CD14-positive monocyte (primary cell): Measurements from ENCODE around the gene TXNRD2. TPM values are rescaled to one million over a fixed set of nuclear protein-coding genes. Genes with fewer than 3 reads are reported as not detected.

Experiments used
- DNase-seq, 3 donors: peaks; one replicate each; pipeline ENCODE4 v3.0.0-alpha.2; 2011 to 2022
- H2AFZ ChIP-seq: 2 replicates; pipeline ENCODE4 v1.6.0; 2012; ENCODE audit warnings: mild to moderate bottlenecking, low read depth, low read length, inconsistent platforms; ENCODE audit not compliant: insufficient read depth, poor library complexity, severe bottlenecking
- H3K27ac ChIP-seq, 2 donors: 1 replicate in 1 of 2; 2 replicates in 1 of 2; pipeline ENCODE4 v1.5.1; 2012 to 2013; ENCODE audit warnings: low read length in 2 of 2, control low read depth in 1 of 2, inconsistent platforms in 1 of 2, low read depth in 1 of 2, mild to moderate bottlenecking in 1 of 2
- H3K27me3 ChIP-seq, 2 donors: one replicate each; pipeline versions ENCODE4 v1.6.0 to v1.6.1; 2011 to 2013; ENCODE audit warnings: low read length in 2 of 2; ENCODE audit not compliant: control insufficient read depth in 2 of 2, insufficient read depth in 2 of 2
- H3K36me3 ChIP-seq, 2 donors: replicated peaks in 1 of 2; 1 replicate in 1 of 2; 2 replicates in 1 of 2; pipeline versions ENCODE4 v1.5.1 to v1.6.1; 2012 to 2013; ENCODE audit warnings: low read length in 2 of 2, control low read depth in 1 of 2, inconsistent platforms in 1 of 2, mild to moderate bottlenecking in 1 of 2; ENCODE audit not compliant: insufficient read depth in 2 of 2, control insufficient read depth in 1 of 2
- H3K4me1 ChIP-seq, 2 donors: 1 replicate in 1 of 2; 2 replicates in 1 of 2; pipeline versions ENCODE4 v1.5.1 to v1.6.1; 2012 to 2013; ENCODE audit warnings: low read length in 2 of 2, control low read depth in 1 of 2, inconsistent platforms in 1 of 2, mild to moderate bottlenecking in 1 of 2, moderate library complexity in 1 of 2; ENCODE audit not compliant: insufficient read depth in 2 of 2, control insufficient read depth in 1 of 2
- H3K4me2 ChIP-seq: replicated peaks from 2 replicates; pipeline ENCODE3; 2012; ENCODE audit warnings: low read length, moderate library complexity, mild to moderate bottlenecking; ENCODE audit not compliant: poor library complexity, severe bottlenecking; ENCODE audit errors: extremely low read depth
- H3K4me3 ChIP-seq, 3 experiments: fragments of 200-600 bp in 1 of 3; sonication (generic) in 1 of 3; replicated peaks in 1 of 3; 1 replicate in 2 of 3; 2 replicates in 1 of 3; pipeline ENCODE4 v1.5.1; 2011 to 2013; ENCODE audit warnings: low read length in 3 of 3, mild to moderate bottlenecking in 3 of 3, control low read depth in 2 of 3, low read depth in 2 of 3, inconsistent platforms in 1 of 3, moderate library complexity in 1 of 3
- H3K79me2 ChIP-seq: 2 replicates; pipeline ENCODE4 v1.6.0; 2012; ENCODE audit warnings: mild to moderate bottlenecking, control low read depth, inconsistent platforms, low read length, moderate library complexity; ENCODE audit not compliant: insufficient read depth
- H3K9ac ChIP-seq: 2 replicates; pipeline ENCODE4 v1.6.0; 2017; ENCODE audit warnings: low read length, mild to moderate bottlenecking; ENCODE audit not compliant: insufficient read depth, poor library complexity, severe bottlenecking
- H3K9me3 ChIP-seq, 2 donors: replicated peaks in 1 of 2; 1 replicate in 1 of 2; 2 replicates in 1 of 2; pipeline versions ENCODE4 v1.5.1 to v1.6.1; 2012 to 2013; ENCODE audit warnings: low read length in 2 of 2, control low read depth in 1 of 2; ENCODE audit not compliant: control insufficient read depth in 1 of 2, insufficient read depth in 1 of 2
- H4K20me1 ChIP-seq: 2 replicates; pipeline ENCODE4 v1.6.0; 2012; ENCODE audit warnings: mild to moderate bottlenecking, low read length, control low read depth, moderate library complexity; ENCODE audit not compliant: insufficient read depth
- H3K27ac Mint-ChIP-seq, 7 donors: one replicate each; pipeline ENCODE4 v1.8.0; 2020; ENCODE audit warnings: mild to moderate bottlenecking in 7 of 7, mixed read lengths in 7 of 7, moderate library complexity in 6 of 7, inconsistent platforms in 2 of 7
- H3K27me3 Mint-ChIP-seq, 3 donors: one replicate each; pipeline ENCODE4 v1.8.0; 2021 to 2022; ENCODE audit warnings: low read depth in 3 of 3, mild to moderate bottlenecking in 3 of 3, mixed read lengths in 3 of 3, moderate library complexity in 3 of 3, inconsistent platforms in 1 of 3
- H3K36me3 Mint-ChIP-seq, 2 donors: one replicate each; pipeline ENCODE4 v1.8.0; 2020; ENCODE audit warnings: mixed read lengths in 2 of 2, inconsistent platforms in 1 of 2, mild to moderate bottlenecking in 1 of 2
- H3K4me1 Mint-ChIP-seq: one replicate; pipeline ENCODE4 v1.8.0; 2020; ENCODE audit warnings: mild to moderate bottlenecking, mixed read lengths
- H3K4me3 Mint-ChIP-seq, 2 donors: one replicate each; pipeline ENCODE4 v1.8.0; 2020; ENCODE audit warnings: mild to moderate bottlenecking in 2 of 2, mixed read lengths in 2 of 2, moderate library complexity in 1 of 2
- H3K9me3 Mint-ChIP-seq, 7 donors: one replicate each; pipeline ENCODE4 v1.8.0; 2020 to 2022; ENCODE audit warnings: mixed read lengths in 7 of 7, mild to moderate bottlenecking in 6 of 7, moderate library complexity in 6 of 7, inconsistent platforms in 2 of 7
- CTCF ChIP-seq: fragments of 200-600 bp; IDR thresholded peaks from one replicate; pipeline ENCODE4 v1.8.0; 2022; ENCODE audit warnings: antibody characterized with exemption, mild to moderate bottlenecking
- WGBS: methylation state at CpG from one replicate; pipeline ENCODE4 v1.1.5; 2013; ENCODE audit warnings: missing lambda C conversion rate; ENCODE audit not compliant: insufficient coverage; 5-methylcytosine and 5-hydroxymethylcytosine counted together
- intact Hi-C, 2 donors: fragments of 100-400 bp; cut with micrococcal nuclease; formaldehyde crosslinking; loops; one replicate each; pipeline versions ENCODE4 v1.15.0 to v1.15.1; 2023
- polyA plus RNA-seq, 3 donors: library from polyadenylated mRNA; depleted of rRNA in 1 of 3; unstranded in 2 of 3; stranded (reverse) in 1 of 3; fragments of 300-500 nt in 2 of 3; fragments of >200 nt in 1 of 3; fragmentation: Illumina TruSeq in 2 of 3; gene quantifications; 1 replicate in 2 of 3; 2 replicates in 1 of 3; pipeline ENCODE4 v1.2.3, GENCODE V29; 2012 to 2021

TXNRD2 gene
- polyA plus RNA-seq, 3 donors, result 24.9 to 54.9 (median 30.8) TPM

- Histone ChIP-seq H3K27ac (no peak overlapping the region), H3K9me3 (no peaks in the 10 kb centered on the region), H3K9ac (no peak overlapping the region), H3K79me2 (no peaks in the 10 kb centered on the region), H3K4me1 (no peaks in the 10 kb centered on the region), H2AFZ (no peak overlapping the region), H3K4me3 (no peak overlapping the region), H3K36me3 (peaks cover 60 to 91% of the 10 kb centered on the region in 2 donors), H4K20me1 (no peaks in the 10 kb centered on the region), H3K27me3 (no peaks in the 10 kb centered on the region), H3K4me2 (no peak overlapping the region)
- H3K36me3 Mint-ChIP-seq, result peaks cover 56 to 82% of the 10 kb centered on the region in 2 donors
- no peak overlapping the region for H3K27ac Mint-ChIP-seq
- DNase-seq, result no peak
- intact Hi-C loops, result no loop called here
- no peak for TF ChIP-seq CTCF
- no peaks in the 10 kb centered on the region for H3K9me3 Mint-ChIP-seq
- no peak overlapping the region for H3K4me3 Mint-ChIP-seq
- peaks cover 0 to 5% (median 0%) of the 10 kb centered on the region in 3 donors for H3K27me3 Mint-ChIP-seq
- H3K4me1 Mint-ChIP-seq, result peaks cover 2% of the 10 kb centered on the region
- 94% methylated on average over 7 of the region's 7 CpGs for WGBS
Measured at GRCh38 chr22:19904935-19905334, 36.7 kb downstream of the TXNRD2 start.

DNA sequence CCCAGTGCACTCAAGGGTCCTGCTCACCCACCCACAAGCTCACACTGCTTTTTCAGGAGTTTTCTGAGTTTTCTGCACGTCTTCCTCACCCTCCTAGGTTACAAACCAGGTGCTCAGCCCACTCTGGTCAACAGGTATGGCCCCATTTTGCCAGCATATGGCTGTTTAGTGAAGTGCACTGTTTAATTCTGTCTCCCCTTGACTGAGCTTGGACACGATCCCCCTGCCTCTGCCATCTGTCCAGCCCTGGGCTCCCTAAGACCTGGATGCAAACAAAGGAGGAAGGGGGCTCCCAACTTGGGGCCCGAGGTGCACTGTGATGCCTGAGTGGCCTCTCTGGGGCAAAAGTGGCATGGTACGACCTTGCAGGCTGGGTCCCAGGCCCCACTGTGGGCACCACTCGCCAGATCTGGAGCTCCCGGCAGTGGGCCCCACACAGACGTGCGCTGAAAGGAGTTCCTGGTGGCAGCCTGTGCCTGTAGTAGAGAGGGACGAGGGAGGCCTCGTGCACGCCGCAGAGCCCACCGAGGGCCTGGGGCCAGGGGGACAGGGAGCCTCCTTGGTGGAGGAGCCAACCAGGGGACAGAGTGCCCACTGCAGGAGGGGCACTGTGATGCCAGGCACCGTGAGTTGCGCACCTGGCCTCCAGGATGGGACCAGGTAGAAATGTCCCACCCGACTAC, 37.3 kb downstream of the TXNRD2 start:
- H3K36me3 Mint-ChIP-seq, result peaks cover 55 to 80% of the 10 kb centered on the region in 2 donors
- peak overlapping the region in 1 of 7 donors; percentile 70 for H3K27ac Mint-ChIP-seq
- H3K9ac ChIP-seq, result no peak overlapping the region
- no peaks in the 10 kb centered on the region for H3K79me2 ChIP-seq
- no peak overlapping the region for H3K27ac ChIP-seq
- peaks cover 3% of the 10 kb centered on the region for H4K20me1 ChIP-seq
- no peak overlapping the region for H2AFZ ChIP-seq
- intact Hi-C loops, result no loop called here
- no peak overlapping the region for H3K4me3 Mint-ChIP-seq
- H3K4me1 ChIP-seq, result no peaks in the 10 kb centered on the region
- no peaks in the 10 kb centered on the region for H3K9me3 Mint-ChIP-seq
- DNase-seq, result no peak
- H3K4me1 Mint-ChIP-seq, result no peaks in the 10 kb centered on the region
- peaks cover 60 to 94% of the 10 kb centered on the region in 2 donors for H3K36me3 ChIP-seq
- no peak overlapping the region for H3K4me2 ChIP-seq
- no peak for TF ChIP-seq CTCF
- 98% methylated on average over 14 of the region's 16 CpGs for WGBS
- no peaks in the 10 kb centered on the region for H3K9me3 ChIP-seq
- no peaks in the 10 kb centered on the region for H3K27me3 ChIP-seq
- H3K27me3 Mint-ChIP-seq, result peaks cover 0 to 4% (median 0%) of the 10 kb centered on the region in 3 donors
- H3K4me3 ChIP-seq, result no peak overlapping the region
